DOHH2 (cell line): Measurements from ENCODE around the gene ZSWIM6.

Experiments used
- EZH2phosphoT487 ChIP-seq: fragments of 200-600 bp; sonication (generic); IDR thresholded peaks from 2 replicates; pipeline ENCODE4 v1.6.1; 2017; ENCODE audit warnings: borderline replicate concordance, mild to moderate bottlenecking, antibody characterized with exemption, low read length, moderate library complexity, mixed read lengths
- TF ChIP-seq, protein P1 (sequence below): fragments of 200-600 bp; sonication (generic); IDR thresholded peaks from one replicate; pipeline ENCODE4 v1.5.1; 2014; ENCODE audit warnings: antibody characterized with exemption, mild to moderate bottlenecking, low read depth, low read length; ENCODE audit not compliant: poor library complexity, severe bottlenecking

DNA sequence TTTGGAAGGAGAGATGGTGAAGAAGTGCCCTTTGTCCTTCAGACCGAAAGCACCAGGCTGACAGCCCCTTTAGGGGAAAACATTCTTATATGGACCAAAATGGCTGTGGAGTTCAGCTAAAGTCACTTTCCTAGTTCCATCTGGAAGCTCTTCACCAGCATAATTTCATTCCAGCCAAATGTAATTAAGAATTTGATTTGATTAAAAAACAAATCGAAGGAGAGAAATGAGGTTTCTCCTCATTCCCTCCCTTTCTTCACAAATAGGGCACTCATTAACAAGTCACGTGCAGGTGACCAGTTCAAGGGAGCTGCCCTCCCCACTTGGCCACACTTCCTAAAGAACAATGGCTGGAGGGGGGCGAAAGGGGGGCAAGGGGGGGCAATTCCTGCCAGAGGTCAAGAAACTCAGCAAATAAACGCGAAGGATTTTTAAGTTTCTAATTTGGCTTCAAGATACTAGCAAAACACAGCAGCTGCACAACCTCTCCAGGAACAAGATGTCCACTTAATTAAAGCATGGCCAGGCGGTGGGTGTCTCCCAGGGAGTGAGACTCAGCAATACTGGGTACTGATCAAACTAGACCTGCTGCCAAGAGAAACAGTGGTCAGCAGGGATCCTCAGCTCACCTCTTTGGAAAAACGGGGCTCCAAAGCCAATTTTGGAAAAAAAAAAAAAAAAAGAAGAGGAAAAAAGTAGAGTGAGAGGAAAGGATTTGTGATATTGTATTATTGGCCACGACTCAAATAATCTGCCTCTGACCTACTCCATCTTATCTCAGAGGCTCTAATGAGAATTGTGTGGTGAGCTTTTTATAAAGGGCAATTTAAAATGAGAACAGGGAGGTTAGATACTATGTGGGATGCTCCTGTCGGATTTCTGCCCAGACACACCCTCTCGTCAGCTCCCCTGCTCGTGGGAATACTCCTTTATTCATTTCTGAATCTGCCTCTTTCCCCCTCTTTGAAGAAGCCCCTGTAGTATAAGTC is 254.3 kb downstream of the ZSWIM6 start:
- TF ChIP-seq, protein P1, sequence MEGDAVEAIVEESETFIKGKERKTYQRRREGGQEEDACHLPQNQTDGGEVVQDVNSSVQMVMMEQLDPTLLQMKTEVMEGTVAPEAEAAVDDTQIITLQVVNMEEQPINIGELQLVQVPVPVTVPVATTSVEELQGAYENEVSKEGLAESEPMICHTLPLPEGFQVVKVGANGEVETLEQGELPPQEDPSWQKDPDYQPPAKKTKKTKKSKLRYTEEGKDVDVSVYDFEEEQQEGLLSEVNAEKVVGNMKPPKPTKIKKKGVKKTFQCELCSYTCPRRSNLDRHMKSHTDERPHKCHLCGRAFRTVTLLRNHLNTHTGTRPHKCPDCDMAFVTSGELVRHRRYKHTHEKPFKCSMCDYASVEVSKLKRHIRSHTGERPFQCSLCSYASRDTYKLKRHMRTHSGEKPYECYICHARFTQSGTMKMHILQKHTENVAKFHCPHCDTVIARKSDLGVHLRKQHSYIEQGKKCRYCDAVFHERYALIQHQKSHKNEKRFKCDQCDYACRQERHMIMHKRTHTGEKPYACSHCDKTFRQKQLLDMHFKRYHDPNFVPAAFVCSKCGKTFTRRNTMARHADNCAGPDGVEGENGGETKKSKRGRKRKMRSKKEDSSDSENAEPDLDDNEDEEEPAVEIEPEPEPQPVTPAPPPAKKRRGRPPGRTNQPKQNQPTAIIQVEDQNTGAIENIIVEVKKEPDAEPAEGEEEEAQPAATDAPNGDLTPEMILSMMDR = no peak
- no peak for TF ChIP-seq EZH2phosphoT487
